ENCODE results near the gene NAA50.
A peak's percentile ranks its signal among the peaks of the same experiment; 100 is the strongest.

NAA50 gene

GRCh38 chr3:113685956-113686721 lies 59.9 kb downstream of the NAA50 start:
- DNase-seq (ENCODE audit: low read depth) = peak; percentile 21

GRCh38 chr3:113685124-113685523 lies 60.9 kb downstream of the NAA50 start:
- DNase-seq (ENCODE audit: low read depth) = no peak

GRCh38 chr3:113684271-113684819 lies 61.7 kb downstream of the NAA50 start:
- DNase-seq (ENCODE audit: low read depth) = no peak

GRCh38 chr3:113678773-113679172 lies 67.3 kb downstream of the NAA50 start:
- DNase-seq (ENCODE audit: low read depth) = no peak

GRCh38 chr3:113677737-113678136 lies 68.3 kb downstream of the NAA50 start:
- no peak for DNase-seq (ENCODE audit: low read depth)

GRCh38 chr3:113676261-113676660 lies 69.8 kb downstream of the NAA50 start:
- no peak for DNase-seq (ENCODE audit: low read depth)

- DNase-seq (ENCODE audit: low read depth) = no peak
These were observed 72.5 kb downstream of the NAA50 start for GRCh38 chr3:113673593-113673992.

GRCh38 chr3:113668015-113668414 lies 78.0 kb downstream of the NAA50 start:
- DNase-seq (ENCODE audit: low read depth) = no peak
